Measurements from ENCODE around the gene IFITM2.

DNA sequence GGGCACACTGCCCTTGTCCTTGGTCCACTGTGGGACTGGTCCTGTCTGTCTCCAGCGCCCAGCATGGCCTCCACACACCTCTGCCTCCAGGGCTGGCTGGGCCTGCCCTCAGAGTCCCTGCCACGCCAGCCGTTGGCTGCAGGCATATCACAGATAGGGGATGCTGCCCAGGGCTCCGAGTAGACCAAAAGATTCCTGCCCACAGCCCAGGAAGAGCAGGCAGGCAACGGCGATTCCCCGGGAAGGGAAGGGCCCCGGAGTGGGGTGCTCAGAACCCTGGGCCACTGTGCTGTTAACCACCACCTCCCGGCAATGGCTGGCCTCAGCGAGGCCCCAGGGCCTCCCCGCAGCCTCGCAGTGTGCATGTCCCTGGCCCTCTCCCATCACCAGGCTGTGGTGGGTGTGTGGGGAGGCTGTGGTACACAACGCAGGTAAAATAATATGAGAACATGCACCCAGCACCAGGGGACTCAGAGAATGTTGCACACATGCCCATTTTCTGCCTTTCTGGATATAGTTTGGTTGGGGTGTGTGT, 10.5 kb upstream of the IFITM2 start:
- no peak for TF ChIP-seq CTCF (conservative IDR thresholded peaks at IDR 0.05; ENCODE audit: low read length)
- no peak for TF ChIP-seq EZH2phosphoT487 (IDR thresholded peaks at IDR 0.05; ENCODE audit: borderline replicate concordance)
